Esophagus mucosa (tissue), 1 donor: ENCODE results near the gene RNASE7. TPM values are rescaled to one million over a fixed set of nuclear protein-coding genes. Genes with fewer than 3 reads are reported as not detected.
"Not testable (repeated sequence)": the region's sequence is repeated elsewhere in the genome, so short reads cannot be mapped to it uniquely, and the experiment has no call there.

Experiments used
- ATAC-seq: fragments of 200-7000 bp; cut with Tn5 transposase; one replicate; pipeline ENCODE4 v1.9.1; 2020
- total RNA-seq: library from RNA; stranded (reverse); gene quantifications from one replicate; pipeline ENCODE4 v1.2.4, GENCODE V29; 2023
- donor health status: DM: yes; HTN: yes; CAD: no.

The RNASE7 gene
- total RNA-seq, 1 donor from 2014 or later = 2.7 TPM

- no peak for ATAC-seq
Observed at GRCh38 chr14:21023817-21024584, 18.2 kb upstream of the RNASE7 start.

- peak; percentile 84 for ATAC-seq
Observed at GRCh38 chr14:21024585-21025370, 17.4 kb upstream of the RNASE7 start, which contains the start of gene NDRG2. Gene NDRG2 (minus strand): TSS chr14:21025061. CDS start chr14:21023315, 1,746 bp downstream.

GRCh38 chr14:21025371-21026273 is 16.5 kb upstream of the RNASE7 start:
- peak; percentile 2 for ATAC-seq

- no peak for ATAC-seq
Observed at GRCh38 chr14:21026274-21026987, 15.7 kb upstream of the RNASE7 start.

GRCh38 chr14:21026988-21027315 is 15.2 kb upstream of the RNASE7 start:
- no peak for ATAC-seq

GRCh38 chr14:21029917-21030316 is 12.2 kb upstream of the RNASE7 start, which contains the start of gene TPPP2:
Gene TPPP2 (plus strand): TSS chr14:21030217. CDS start chr14:21030582, 365 bp downstream.
- ATAC-seq = no peak

- no peak for ATAC-seq
Observed at GRCh38 chr14:21030531-21030930, 11.6 kb upstream of the RNASE7 start.

GRCh38 chr14:21032326-21033132 is 9.6 kb upstream of the RNASE7 start:
- ATAC-seq = peak; percentile 79

GRCh38 chr14:21033133-21033698 is 8.9 kb upstream of the RNASE7 start:
- ATAC-seq = no peak

- no peak for ATAC-seq
Observed at GRCh38 chr14:21034707-21035106, 7.5 kb upstream of the RNASE7 start, which contains the start of gene RNASE13. Gene RNASE13 (minus strand): TSS chr14:21034807. CDS start chr14:21034288, 519 bp downstream.

GRCh38 chr14:21036751-21037150 is 5.4 kb upstream of the RNASE7 start:
- peak; percentile 73 for ATAC-seq

- ATAC-seq = no peak
Observed at GRCh38 chr14:21037156-21037555, 5.0 kb upstream of the RNASE7 start.

GRCh38 chr14:21038441-21039422 is 3.4 kb upstream of the RNASE7 start:
- peak; percentile 30 for ATAC-seq

GRCh38 chr14:21039585-21040369 is 2.4 kb upstream of the RNASE7 start:
- peak; percentile 33 for ATAC-seq

- no peak for ATAC-seq
Observed at GRCh38 chr14:21040370-21040925, 1.7 kb upstream of the RNASE7 start.

GRCh38 chr14:21040941-21041340 is 1.2 kb upstream of the RNASE7 start:
- not testable (repeated sequence) for ATAC-seq

- ATAC-seq = peak; percentile 25
Observed at GRCh38 chr14:21042918-21043317, 756 bp downstream of the RNASE7 start.

GRCh38 chr14:21043387-21043973 is 1.3 kb downstream of the RNASE7 start:
- no peak for ATAC-seq
